GM23338 (cell line): Measurements from ENCODE around the gene KRT84. TPM values are rescaled to one million over a fixed set of nuclear protein-coding genes. Genes with fewer than 3 reads are reported as not detected.

Experiments
- ATAC-seq: fragments of 200-7000 bp; cut with Tn5 transposase; 3 replicates; pipeline ENCODE4 v1.9.1; 2020
- DNase-seq: peaks from one replicate; pipeline ENCODE4 v3.0.0-alpha.2; 2015; ENCODE audit warnings: low spot score
- H2AFZ ChIP-seq: fragments of 200-600 bp; sonication (generic); 2 replicates; pipeline ENCODE4 v1.8.0; 2016; ENCODE audit warnings: antibody characterized with exemption, mild to moderate bottlenecking, moderate library complexity
- H3F3A ChIP-seq: fragments of 200-600 bp; sonication (generic); replicated peaks from 2 replicates; pipeline ENCODE4 v1.8.0; 2017; ENCODE audit warnings: antibody characterized with exemption, mixed run types, low read depth
- H3K27ac ChIP-seq: fragments of 200-600 bp; sonication (generic); 2 replicates; pipeline ENCODE4 v1.6.1; 2016; ENCODE audit warnings: low read depth
- H3K27me3 ChIP-seq: fragments of 200-600 bp; sonication (generic); 2 replicates; pipeline ENCODE4 v1.8.0; 2016; ENCODE audit warnings: mild to moderate bottlenecking, mixed run types, moderate library complexity; ENCODE audit not compliant: insufficient read depth
- H3K36me3 ChIP-seq: fragments of 200-600 bp; sonication (generic); 2 replicates; pipeline ENCODE4 v1.8.0; 2016; ENCODE audit warnings: mild to moderate bottlenecking; ENCODE audit not compliant: insufficient read depth
- H3K4me1 ChIP-seq: fragments of 200-600 bp; sonication (generic); 2 replicates; pipeline ENCODE4 v1.8.0; 2016; ENCODE audit warnings: mild to moderate bottlenecking, moderate library complexity; ENCODE audit not compliant: insufficient read depth
- H3K4me2 ChIP-seq: fragments of 200-600 bp; sonication (generic); 2 replicates; pipeline ENCODE4 v1.7.1; 2017; ENCODE audit warnings: mixed run types
- H3K4me3 ChIP-seq: fragments of 200-600 bp; sonication (generic); 2 replicates; pipeline ENCODE4 v1.6.1; 2016; ENCODE audit warnings: mixed run types
- H3K79me2 ChIP-seq: fragments of 200-600 bp; sonication (generic); replicated peaks from 2 replicates; pipeline ENCODE4 v1.8.0; 2017; ENCODE audit warnings: mild to moderate bottlenecking; ENCODE audit not compliant: insufficient read depth
- H3K9me2 ChIP-seq: fragments of 200-600 bp; sonication (generic); 2 replicates; pipeline ENCODE4 v1.8.0; 2017; ENCODE audit not compliant: insufficient read depth
- H4K20me1 ChIP-seq: fragments of 200-600 bp; sonication (generic); replicated peaks from 2 replicates; pipeline ENCODE4 v1.8.0; 2017; ENCODE audit warnings: mild to moderate bottlenecking; ENCODE audit not compliant: insufficient read depth
- H3K27ac Mint-ChIP-seq: 2 replicates; pipeline ENCODE4 v1.8.0; 2020; ENCODE audit warnings: inconsistent platforms, mild to moderate bottlenecking, moderate library complexity, mixed read lengths
- H3K27me3 Mint-ChIP-seq: 3 replicates; pipeline ENCODE4 v1.8.0; 2022; ENCODE audit warnings: low read depth, mild to moderate bottlenecking, moderate library complexity, mixed read lengths, inconsistent platforms; ENCODE audit not compliant: insufficient read depth, poor library complexity
- H3K36me3 Mint-ChIP-seq: 3 replicates; pipeline ENCODE4 v1.8.0; 2021; ENCODE audit warnings: low read depth, mild to moderate bottlenecking, inconsistent platforms, moderate library complexity, mixed read lengths
- H3K4me1 Mint-ChIP-seq: 3 replicates; pipeline ENCODE4 v1.8.0; 2020; ENCODE audit warnings: mild to moderate bottlenecking, inconsistent platforms, mixed read lengths
- H3K4me3 Mint-ChIP-seq: 3 replicates; pipeline ENCODE4 v1.8.0; 2021; ENCODE audit warnings: moderate library complexity, mild to moderate bottlenecking, inconsistent platforms, mixed read lengths
- H3K9me3 Mint-ChIP-seq: 3 replicates; pipeline ENCODE4 v1.8.0; 2020; ENCODE audit warnings: moderate library complexity, mild to moderate bottlenecking, inconsistent platforms, mixed read lengths
- POLR2AphosphoS5 ChIP-seq: IDR thresholded peaks from 2 replicates; pipeline ENCODE4 v1.6.1; 2016; ENCODE audit warnings: antibody characterized with exemption, low read depth
- polyA plus RNA-seq: library from polyadenylated mRNA; unstranded; fragments of >200 nt; fragmentation: Nextera tagmentation; extraction: Ambion mirVana; gene quantifications from 2 replicates; pipeline ENCODE4 v1.2.1, GENCODE V29; 2016
- total RNA-seq: library from RNA; depleted of rRNA; stranded (reverse); fragments of >200 nt; shearing (Covaris generic); gene quantifications from 2 replicates; pipeline ENCODE4 v1.2.3, GENCODE V29; 2014
- TF ChIP-seq, protein P1 (sequence below), 2 experiments: fragments of 200-600 bp in 1 of 2; sonication (generic) in 1 of 2; conservative IDR thresholded peaks; 2 replicates each; pipeline versions ENCODE4 v1.5.1 to v1.6.1; 2016 to 2017; ENCODE audit warnings: antibody characterized with exemption in 2 of 2, low read depth in 2 of 2, mild to moderate bottlenecking in 2 of 2, moderate library complexity in 1 of 2
- TF ChIP-seq, protein P2 (sequence below): IDR thresholded peaks from 2 replicates; pipeline ENCODE4 v1.6.1; 2016; ENCODE audit warnings: antibody characterized with exemption
- TF ChIP-seq, protein P3 (sequence below): fragments of 250-450 bp; sonication (Bioruptor Pico); IDR thresholded peaks from 2 replicates; pipeline ENCODE4 v1.5.0; 2020; ENCODE audit warnings: mild to moderate bottlenecking, moderate library complexity

The KRT84 gene
- total and polyA plus RNA-seq, 2 experiments from 2014 or later: not detected

- Mint-ChIP-seq H3K9me3 (no peaks in the 10 kb centered on the region), H3K27me3 (peaks cover 7% of the 10 kb centered on the region), H3K36me3 (no peaks in the 10 kb centered on the region), H3K4me3 (no peak overlapping the region), H3K27ac (no peak overlapping the region), H3K4me1 (peaks cover 8% of the 10 kb centered on the region)
- Histone ChIP-seq H2AFZ (no peak overlapping the region), H3K27me3 (no peaks in the 10 kb centered on the region), H3F3A (no peaks in the 10 kb centered on the region), H3K36me3 (no peaks in the 10 kb centered on the region), H3K4me3 (no peak overlapping the region), H3K4me2 (no peak overlapping the region), H4K20me1 (no peaks in the 10 kb centered on the region), H3K79me2 (no peaks in the 10 kb centered on the region), H3K9me2 (peaks cover 4% of the 10 kb centered on the region; the same call in 1 of the 2 replicates), H3K27ac (no peak overlapping the region), H3K4me1 (no peaks in the 10 kb centered on the region)
- TF ChIP-seq POLR2AphosphoS5: no peak
- TF ChIP-seq, protein P1, sequence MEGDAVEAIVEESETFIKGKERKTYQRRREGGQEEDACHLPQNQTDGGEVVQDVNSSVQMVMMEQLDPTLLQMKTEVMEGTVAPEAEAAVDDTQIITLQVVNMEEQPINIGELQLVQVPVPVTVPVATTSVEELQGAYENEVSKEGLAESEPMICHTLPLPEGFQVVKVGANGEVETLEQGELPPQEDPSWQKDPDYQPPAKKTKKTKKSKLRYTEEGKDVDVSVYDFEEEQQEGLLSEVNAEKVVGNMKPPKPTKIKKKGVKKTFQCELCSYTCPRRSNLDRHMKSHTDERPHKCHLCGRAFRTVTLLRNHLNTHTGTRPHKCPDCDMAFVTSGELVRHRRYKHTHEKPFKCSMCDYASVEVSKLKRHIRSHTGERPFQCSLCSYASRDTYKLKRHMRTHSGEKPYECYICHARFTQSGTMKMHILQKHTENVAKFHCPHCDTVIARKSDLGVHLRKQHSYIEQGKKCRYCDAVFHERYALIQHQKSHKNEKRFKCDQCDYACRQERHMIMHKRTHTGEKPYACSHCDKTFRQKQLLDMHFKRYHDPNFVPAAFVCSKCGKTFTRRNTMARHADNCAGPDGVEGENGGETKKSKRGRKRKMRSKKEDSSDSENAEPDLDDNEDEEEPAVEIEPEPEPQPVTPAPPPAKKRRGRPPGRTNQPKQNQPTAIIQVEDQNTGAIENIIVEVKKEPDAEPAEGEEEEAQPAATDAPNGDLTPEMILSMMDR (conservative IDR thresholded peaks at IDR 0.05; ENCODE audit: low read depth in 2 of 2): peak in 1 of 2 experiments; percentile 56; a peak in 2 of 4 replicates
- TF ChIP-seq, protein P2, sequence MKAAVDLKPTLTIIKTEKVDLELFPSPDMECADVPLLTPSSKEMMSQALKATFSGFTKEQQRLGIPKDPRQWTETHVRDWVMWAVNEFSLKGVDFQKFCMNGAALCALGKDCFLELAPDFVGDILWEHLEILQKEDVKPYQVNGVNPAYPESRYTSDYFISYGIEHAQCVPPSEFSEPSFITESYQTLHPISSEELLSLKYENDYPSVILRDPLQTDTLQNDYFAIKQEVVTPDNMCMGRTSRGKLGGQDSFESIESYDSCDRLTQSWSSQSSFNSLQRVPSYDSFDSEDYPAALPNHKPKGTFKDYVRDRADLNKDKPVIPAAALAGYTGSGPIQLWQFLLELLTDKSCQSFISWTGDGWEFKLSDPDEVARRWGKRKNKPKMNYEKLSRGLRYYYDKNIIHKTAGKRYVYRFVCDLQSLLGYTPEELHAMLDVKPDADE: no peak
- TF ChIP-seq, protein P3, sequence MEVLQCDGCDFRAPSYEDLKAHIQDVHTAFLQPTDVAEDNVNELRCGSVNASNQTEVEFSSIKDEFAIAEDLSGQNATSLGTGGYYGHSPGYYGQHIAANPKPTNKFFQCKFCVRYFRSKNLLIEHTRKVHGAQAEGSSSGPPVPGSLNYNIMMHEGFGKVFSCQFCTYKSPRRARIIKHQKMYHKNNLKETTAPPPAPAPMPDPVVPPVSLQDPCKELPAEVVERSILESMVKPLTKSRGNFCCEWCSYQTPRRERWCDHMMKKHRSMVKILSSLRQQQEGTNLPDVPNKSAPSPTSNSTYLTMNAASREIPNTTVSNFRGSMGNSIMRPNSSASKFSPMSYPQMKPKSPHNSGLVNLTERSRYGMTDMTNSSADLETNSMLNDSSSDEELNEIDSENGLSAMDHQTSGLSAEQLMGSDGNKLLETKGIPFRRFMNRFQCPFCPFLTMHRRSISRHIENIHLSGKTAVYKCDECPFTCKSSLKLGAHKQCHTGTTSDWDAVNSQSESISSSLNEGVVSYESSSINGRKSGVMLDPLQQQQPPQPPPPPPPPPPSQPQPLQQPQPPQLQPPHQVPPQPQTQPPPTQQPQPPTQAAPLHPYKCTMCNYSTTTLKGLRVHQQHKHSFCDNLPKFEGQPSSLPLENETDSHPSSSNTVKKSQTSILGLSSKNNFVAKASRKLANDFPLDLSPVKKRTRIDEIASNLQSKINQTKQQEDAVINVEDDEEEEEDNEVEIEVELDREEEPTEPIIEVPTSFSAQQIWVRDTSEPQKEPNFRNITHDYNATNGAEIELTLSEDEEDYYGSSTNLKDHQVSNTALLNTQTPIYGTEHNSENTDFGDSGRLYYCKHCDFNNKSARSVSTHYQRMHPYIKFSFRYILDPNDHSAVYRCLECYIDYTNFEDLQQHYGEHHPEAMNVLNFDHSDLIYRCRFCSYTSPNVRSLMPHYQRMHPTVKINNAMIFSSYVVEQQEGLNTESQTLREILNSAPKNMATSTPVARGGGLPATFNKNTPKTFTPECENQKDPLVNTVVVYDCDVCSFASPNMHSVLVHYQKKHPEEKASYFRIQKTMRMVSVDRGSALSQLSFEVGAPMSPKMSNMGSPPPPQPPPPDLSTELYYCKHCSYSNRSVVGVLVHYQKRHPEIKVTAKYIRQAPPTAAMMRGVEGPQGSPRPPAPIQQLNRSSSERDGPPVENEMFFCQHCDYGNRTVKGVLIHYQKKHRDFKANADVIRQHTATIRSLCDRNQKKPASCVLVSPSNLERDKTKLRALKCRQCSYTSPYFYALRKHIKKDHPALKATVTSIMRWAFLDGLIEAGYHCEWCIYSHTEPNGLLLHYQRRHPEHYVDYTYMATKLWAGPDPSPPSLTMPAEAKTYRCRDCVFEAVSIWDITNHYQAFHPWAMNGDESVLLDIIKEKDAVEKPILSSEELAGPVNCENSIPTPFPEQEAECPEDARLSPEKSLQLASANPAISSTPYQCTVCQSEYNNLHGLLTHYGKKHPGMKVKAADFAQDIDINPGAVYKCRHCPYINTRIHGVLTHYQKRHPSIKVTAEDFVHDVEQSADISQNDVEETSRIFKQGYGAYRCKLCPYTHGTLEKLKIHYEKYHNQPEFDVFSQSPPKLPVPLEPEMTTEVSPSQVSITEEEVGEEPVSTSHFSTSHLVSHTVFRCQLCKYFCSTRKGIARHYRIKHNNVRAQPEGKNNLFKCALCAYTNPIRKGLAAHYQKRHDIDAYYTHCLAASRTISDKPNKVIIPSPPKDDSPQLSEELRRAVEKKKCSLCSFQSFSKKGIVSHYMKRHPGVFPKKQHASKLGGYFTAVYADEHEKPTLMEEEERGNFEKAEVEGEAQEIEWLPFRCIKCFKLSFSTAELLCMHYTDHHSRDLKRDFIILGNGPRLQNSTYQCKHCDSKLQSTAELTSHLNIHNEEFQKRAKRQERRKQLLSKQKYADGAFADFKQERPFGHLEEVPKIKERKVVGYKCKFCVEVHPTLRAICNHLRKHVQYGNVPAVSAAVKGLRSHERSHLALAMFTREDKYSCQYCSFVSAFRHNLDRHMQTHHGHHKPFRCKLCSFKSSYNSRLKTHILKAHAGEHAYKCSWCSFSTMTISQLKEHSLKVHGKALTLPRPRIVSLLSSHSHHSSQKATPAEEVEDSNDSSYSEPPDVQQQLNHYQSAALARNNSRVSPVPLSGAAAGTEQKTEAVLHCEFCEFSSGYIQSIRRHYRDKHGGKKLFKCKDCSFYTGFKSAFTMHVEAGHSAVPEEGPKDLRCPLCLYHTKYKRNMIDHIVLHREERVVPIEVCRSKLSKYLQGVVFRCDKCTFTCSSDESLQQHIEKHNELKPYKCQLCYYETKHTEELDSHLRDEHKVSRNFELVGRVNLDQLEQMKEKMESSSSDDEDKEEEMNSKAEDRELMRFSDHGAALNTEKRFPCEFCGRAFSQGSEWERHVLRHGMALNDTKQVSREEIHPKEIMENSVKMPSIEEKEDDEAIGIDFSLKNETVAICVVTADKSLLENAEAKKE: no peak
- no peak for ATAC-seq
- peak; percentile 10 for DNase-seq
Observed at GRCh38 chr12:52428121-52428520, 42.7 kb upstream of the KRT84 start.
